GM19395 (cell line): ENCODE measurements around the gene DNM3.
A peak's percentile ranks its signal among the peaks of the same experiment; 100 is the strongest.

Source experiments
- ATAC-seq: cut with Tn5 transposase; IDR thresholded peaks from one replicate; pipeline ENCODE4 v1.9.1; 2021; ENCODE audit warnings: mild to moderate bottlenecking, moderate library complexity; ENCODE audit not compliant: unreplicated experiment

Gene DNM3

DNA sequence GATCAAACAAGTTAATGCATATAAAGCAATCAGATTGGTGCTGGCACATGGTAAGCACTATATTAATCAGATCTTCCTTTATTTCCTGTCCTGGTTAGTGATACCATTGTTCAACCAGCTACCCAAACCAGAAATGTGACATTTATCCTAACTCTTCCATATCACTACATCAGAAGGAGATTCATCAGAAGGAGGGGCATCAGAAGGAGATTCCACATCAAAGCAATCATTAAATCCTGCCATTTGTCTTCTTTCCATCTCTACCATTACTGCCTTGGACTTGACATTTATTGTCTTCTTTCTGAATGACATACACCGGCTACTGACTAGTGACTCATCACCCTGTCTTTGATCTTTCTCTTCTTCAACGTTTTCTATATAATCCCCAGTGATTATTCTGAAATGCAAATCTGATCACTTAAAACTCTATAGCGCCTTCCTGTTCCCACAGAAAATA, 75.0 kb downstream of the DNM3 start:
- no peak for ATAC-seq

GRCh38 chr1:171917331-171917730, 76.0 kb downstream of the DNM3 start:
- no peak for ATAC-seq

DNA sequence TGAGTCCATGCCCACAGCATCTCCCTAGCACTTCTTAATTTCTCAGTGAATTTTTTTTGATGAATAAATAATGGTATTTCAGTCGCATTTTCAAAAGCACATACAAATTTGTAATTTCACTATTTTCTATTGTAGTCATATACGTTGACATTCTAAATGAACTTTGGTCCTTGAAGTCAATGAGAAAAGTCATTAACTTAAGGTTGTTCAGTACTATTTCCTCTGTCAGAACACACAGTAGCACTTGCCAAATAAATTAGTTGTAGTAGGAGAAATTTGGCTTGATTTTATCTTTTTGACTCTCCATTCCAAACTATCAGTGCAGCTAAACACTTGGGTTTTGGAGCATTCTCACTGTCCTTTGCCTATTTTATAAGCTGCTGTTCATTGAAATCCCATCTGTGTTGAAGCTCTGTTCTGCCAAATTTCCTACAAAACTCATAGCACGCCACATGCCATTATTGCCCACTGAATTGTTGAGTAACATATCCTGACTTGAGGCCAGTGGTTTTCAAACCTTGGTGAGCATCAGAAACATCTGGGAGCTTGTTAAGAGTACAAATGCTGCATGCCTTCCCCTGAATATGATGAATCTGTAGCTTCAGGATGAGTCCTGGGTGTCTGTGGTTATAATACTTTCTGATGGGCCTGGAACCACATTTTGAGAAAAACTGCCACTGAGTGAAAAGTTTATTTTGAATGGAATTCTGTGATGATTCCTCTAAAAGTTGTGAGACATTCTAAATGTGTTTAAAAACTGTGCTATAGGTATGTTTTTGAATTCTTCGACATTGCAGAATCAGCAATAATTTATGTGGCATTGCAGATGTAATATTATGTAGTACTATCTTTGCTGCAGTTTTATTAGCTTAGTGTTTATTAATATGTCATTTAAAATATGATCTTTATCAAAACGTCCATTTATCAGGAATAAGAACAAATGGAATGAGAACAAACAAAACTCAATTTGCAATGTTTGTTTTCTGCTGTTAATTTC, 78.9 kb downstream of the DNM3 start:
- ATAC-seq = no peak

GRCh38 chr1:171922999-171923398, 81.7 kb downstream of the DNM3 start:
- no peak for ATAC-seq

- ATAC-seq = no peak
Observed at GRCh38 chr1:171929121-171929520, 87.8 kb downstream of the DNM3 start.

DNA sequence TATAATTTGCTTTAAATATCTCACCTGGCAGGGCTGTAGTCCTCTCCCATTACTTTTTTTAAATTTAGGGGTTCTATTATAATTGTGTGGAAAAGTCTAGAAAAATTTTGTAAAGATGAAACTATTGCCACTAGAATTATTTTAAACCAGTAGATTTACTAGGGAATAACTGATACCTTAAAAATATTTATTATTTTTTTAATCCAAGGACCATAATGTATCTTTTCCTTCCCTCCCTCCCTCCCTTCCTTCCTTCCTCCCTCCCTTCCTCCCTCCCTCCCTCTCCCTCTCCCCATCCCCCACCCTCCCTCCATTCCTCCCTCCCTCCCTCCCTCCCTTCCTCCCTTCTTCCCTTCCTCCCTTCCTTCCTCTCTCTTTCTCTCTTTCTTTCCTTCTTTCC, 90.5 kb downstream of the DNM3 start:
- ATAC-seq = no peak

- ATAC-seq = no peak
Observed at GRCh38 chr1:171934664-171935063, 93.4 kb downstream of the DNM3 start.

DNA sequence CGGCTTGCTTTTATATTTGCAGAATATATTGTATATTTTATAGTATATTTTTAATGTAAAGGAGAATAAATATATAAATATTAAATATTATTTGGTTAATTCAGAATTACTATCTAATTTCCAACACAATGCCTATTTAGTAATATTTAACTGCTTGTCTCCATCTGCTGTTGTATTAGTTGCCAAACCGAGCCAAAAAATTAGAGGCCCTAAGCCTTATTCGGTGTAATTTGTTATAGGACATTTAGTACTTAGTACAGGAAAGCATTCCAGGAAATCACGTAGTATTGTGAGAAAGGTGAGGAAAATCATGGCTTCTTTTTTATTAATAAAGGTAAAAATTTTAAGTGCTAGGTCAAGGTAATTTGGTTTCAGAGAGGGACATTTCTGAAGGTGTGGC, 93.8 kb downstream of the DNM3 start:
- ATAC-seq = no peak

DNA sequence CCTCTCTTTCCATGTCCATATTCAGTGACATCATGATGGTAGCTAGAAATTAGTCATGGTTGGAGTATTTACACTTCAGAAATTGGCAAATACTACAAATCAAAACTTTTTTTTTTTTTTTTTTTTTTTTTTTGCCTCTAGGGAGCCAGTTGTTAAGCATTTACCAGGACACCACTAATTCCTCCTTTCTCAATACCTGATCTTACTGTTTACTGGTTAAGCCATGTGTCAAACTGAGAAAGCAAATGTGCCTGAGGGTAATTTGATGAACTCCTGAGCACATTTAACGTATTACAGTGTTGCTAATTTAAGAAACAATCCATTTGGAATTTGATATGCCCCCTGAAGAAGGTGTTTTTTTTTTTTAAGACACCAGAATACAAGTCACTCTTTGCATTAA, 94.4 kb downstream of the DNM3 start:
- no peak for ATAC-seq

DNA sequence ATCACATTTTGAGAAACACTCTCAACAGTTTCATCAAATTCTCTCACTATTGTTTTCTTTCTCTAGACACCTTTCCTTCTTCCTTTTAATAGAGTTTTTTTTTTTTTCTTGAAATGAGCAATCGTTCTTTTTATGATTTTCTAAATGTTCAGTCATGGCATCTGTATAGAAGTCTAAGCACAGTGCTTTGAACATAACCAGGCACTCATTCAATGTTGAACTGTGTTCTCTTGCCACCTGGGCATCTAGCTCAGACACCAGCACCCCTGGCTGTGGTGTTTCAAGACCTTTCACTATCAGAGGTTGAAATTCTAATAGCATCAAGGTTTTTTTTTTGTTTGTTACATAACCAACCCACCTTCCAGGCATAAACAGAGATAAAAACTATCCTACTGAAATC, 96.6 kb downstream of the DNM3 start:
- ATAC-seq = no peak

DNA sequence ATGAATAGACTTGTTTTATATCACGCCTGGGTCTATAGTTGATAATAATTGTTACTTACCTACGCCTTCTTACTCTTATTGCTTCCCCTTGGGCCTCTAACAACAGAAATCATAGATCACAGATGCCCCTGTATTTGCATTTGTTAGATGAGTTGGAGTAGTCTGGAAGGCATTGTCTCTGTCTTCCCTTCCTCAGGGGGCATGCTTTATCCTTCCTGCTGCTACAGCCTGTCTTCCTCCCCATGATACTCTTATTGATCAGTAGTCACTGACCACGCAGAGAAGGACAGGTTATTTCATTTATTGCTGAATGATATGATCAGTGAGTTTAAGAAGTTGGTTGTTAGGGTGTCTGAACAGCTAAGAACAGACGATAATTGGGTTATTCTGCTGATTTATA, 98.4 kb downstream of the DNM3 start:
- no peak for ATAC-seq

DNA sequence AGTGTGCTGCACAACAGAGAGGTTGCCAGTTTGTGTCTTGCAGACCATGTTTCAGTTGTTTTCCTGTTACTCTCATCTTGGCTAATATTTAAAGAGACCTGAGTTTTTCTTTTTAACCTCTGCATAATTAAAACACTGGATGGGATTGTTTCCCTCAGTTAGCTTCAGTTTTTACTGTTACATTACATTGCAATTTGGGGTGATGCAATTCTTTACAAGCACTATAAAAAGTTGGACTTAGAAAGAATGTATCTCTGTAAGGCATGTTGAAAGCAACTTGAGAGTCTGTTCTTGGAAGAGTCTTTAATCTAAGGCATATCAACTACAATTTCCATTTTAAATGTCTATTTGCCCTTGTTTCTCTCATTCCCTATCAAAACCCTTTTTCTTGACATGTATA, 99.1 kb downstream of the DNM3 start:
- no peak for ATAC-seq

DNA sequence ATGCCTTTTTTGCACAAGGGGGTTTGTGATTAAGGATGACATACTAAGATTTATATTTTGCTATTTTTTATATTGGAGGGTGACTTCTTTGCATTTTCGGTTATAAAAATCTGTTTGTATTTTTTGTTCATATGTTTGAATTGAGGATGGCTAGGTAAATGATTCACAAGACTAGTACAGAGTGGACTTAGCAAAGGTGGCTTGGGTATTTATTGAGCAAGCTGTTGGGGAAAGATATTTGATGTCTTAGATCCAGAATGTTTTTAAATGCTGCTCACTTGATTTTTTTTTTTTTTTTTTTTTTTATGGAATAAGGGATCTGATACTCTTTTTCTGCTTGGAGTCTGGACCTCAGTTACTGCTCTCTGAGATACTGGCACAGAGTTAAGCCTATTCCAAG, 100.6 kb downstream of the DNM3 start:
- no peak for ATAC-seq

- ATAC-seq = no peak
Observed at GRCh38 chr1:171943973-171944561, 102.8 kb downstream of the DNM3 start.

DNA sequence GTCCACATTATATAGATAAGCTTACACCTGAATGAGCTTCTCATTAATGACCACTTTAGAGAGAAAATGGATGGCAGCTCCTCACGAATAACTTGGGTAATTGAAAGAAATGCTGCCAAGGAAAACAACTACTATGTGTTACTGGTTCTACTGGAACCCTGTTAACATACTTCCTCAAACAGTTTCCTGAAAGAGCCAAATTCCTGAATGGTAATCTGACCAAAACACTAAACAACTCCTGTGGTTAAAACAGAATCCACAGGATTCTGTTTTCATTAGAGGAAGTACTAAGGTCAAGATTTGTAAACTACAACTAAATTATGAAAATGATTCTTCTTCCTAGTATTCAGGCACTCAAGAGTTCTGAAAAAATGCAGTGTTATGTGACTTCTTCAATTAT, 107.2 kb downstream of the DNM3 start:
- ATAC-seq = no peak

DNA sequence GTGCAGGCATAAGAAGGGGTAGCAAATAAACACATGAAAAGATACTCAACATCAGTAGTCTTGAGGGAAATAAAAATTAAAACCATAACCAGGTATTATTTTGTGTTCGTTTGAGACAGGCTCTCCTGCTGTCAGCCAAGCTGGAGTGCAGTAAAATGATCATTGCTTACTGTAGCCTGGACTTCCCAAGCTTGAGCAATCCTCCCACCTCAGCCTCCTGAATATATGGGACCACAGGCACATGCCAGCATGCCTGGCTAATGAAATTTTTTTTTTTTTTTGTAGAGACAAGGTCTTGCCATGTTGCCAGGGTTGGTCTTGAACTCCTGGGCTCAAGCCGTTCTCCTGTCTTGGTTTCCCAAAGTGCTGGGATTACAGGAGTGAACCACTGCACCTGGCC, 108.0 kb downstream of the DNM3 start:
- no peak for ATAC-seq

DNA sequence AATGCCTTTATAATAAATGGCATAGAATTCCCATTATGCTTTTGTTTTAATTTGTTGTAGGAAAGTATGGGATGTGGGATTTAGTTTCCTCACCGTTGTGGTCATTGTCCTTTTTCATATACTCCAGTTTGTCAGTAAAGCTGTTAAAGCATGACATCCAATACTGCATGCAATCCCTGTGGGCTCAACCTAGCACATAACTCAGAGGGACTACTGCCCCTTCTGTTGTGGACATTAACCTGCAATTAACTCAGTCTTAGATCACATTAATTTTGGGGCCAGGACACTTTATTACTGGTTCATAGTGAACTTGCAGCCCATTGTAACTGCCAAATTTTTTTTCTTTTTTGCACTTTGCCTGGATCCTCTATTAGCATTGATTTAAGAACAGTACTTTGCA, 112.5 kb downstream of the DNM3 start:
- no peak for ATAC-seq

DNA sequence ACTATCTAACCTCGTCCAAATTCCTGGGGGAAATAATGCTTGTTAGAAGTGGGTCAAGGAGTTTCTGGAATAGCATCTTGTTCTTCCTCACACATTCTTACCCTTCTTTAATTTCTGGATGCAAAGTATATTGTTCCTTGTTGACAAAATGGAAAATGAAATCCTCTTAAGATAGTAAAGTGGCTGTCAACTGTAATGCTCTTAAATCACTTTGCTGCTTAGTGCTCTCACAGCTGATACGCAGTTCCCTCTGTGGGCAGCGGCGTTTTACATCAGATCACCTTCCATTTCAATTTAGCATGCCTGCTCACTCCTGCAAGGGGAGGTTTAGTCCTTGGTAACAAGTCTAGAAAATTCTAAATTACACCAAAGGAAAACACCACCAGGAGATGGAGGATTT, 113.1 kb downstream of the DNM3 start:
- no peak for ATAC-seq

DNA sequence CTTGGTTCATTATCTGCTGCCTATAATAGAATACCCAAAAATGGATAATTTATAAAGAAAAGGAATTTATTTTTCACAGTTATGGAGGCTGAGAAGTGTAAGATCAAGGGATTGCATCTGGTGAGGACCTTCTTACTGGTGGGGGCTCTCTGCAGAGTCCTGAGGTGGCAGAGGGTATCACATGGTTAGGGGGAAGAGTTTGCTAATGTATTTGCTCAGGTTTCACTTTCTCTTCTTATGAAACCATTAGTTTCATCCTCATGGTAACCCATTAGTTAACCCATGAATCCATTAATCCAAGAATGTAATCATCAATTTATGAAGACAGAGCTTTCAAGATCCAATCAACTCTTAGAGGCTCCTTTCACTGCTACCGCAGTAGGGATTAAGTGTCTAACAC, 120.6 kb downstream of the DNM3 start:
- peak; percentile 73 for ATAC-seq

DNA sequence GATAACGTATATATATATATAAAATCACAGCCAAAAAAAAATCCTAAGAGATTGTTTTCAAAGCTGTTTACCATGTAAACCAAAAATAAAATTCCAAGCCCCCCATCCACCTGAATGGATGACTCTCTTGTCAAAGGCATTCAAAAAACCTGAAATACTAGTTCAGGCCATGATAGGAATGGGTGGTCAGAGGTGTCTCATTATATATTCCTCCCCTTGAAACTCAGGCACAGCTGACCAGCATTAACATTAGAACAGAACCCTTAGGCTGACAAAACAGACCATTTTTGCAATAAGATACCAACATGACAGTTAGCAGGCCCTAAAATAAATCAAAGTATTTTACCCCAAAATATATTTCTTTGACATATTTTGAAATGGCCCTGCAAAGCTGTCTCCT, 122.5 kb downstream of the DNM3 start:
- ATAC-seq = no peak

GRCh38 chr1:171965777-171966176, 124.5 kb downstream of the DNM3 start:
- ATAC-seq = no peak
